ENCODE measurements around the gene ANKRD35.
A peak's percentile ranks its signal among the peaks of the same experiment; 100 is the strongest.

ANKRD35 gene

DNA sequence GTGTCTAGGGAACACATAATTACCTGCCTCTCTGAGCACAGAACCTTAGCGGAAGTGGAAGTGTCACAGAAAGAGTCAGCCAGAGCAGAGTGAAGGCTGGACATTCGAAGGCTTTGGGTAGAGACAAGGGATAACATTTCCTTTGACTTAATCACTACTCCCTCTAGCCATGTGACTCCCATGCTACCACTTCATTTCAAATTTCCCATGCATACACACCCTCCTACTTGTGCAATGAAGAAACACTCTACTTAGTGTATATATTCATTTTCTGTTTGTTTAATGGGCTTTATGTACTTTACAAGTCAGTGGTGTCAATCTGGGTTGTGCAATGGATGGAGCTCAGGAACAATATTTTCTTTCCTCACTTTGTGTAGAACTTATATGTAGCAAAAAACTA lies 6.9 kb downstream of the ANKRD35 start:
- no peak overlapping the region for H3K27ac ChIP-seq (ENCODE audit: low read length)
- no peak overlapping the region for H3K9ac ChIP-seq (ENCODE audit: low read length in 2 of 2)
- no peak overlapping the region for H3K4me3 ChIP-seq (ENCODE audit: low read length in 2 of 2)
- no peaks in the 10 kb centered on the region for H3K4me1 ChIP-seq (ENCODE audit: control insufficient read depth, insufficient read depth, low read length)
- H3K9me3 ChIP-seq (ENCODE audit: control insufficient read depth in 2 of 2, low read length in 2 of 2) = no peaks in the 10 kb centered on the region
- no peaks in the 10 kb centered on the region for H3K36me3 ChIP-seq (ENCODE audit: control insufficient read depth in 2 of 2, insufficient read depth in 2 of 2, low read length in 2 of 2)
- H3K27me3 ChIP-seq (ENCODE audit: control insufficient read depth in 1 of 2, insufficient read depth in 2 of 2, low read length in 2 of 2) = peaks cover 0 to 6% of the 10 kb centered on the region in 2 donors

DNA sequence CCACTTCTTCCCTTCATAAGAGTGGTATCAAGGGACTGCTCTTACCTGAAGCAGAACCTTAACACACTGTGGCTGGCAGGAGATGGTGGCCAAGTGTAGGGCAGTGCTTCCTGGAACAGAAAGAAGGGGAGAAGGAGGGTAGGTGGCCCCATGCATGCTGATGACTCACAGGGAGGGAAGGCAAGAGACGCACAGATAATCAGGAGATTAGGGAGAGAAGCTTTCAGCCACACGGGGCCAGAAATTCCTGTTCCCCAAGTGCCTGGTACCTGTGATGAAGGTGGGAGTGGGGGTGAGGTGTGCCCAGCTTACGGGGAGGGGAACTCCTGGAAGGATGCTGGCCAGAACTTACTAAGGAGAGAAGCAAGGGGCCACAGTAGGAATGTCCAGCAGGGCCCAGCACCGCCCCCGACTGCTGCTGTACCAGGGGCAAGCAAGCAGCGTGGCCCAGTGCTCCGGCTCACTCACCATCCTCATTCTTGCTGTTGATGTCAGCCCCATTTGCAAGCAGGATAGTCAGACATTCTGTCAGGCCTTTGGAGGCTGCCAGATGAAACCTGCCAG lies 7.7 kb downstream of the ANKRD35 start:
- peaks cover 0 to 5% of the 10 kb centered on the region in 2 donors for H3K27me3 ChIP-seq (ENCODE audit: control insufficient read depth in 1 of 2, insufficient read depth in 2 of 2, low read length in 2 of 2)
- no peak overlapping the region for H3K27ac ChIP-seq (ENCODE audit: low read length)
- no peaks in the 10 kb centered on the region for H3K36me3 ChIP-seq (ENCODE audit: control insufficient read depth in 2 of 2, insufficient read depth in 2 of 2, low read length in 2 of 2)
- H3K4me1 ChIP-seq (ENCODE audit: control insufficient read depth, insufficient read depth, low read length) = peaks cover 3% of the 10 kb centered on the region
- no peaks in the 10 kb centered on the region for H3K9me3 ChIP-seq (ENCODE audit: control insufficient read depth in 2 of 2, low read length in 2 of 2)
- no peak overlapping the region for H3K9ac ChIP-seq (ENCODE audit: low read length in 2 of 2)
- no peak overlapping the region for H3K4me3 ChIP-seq (ENCODE audit: low read length in 2 of 2)

- Histone ChIP-seq H3K27ac (ENCODE audit: low read length) (no peak overlapping the region), H3K4me1 (ENCODE audit: control insufficient read depth, insufficient read depth, low read length) (peaks cover 19% of the 10 kb centered on the region), H3K27me3 (ENCODE audit: control insufficient read depth in 1 of 2, insufficient read depth in 2 of 2, low read length in 2 of 2) (peaks cover 0 to 2% of the 10 kb centered on the region in 2 donors), H3K4me3 (ENCODE audit: low read length in 2 of 2) (no peak overlapping the region), H3K36me3 (ENCODE audit: control insufficient read depth in 2 of 2, insufficient read depth in 2 of 2, low read length in 2 of 2) (no peaks in the 10 kb centered on the region), H3K9ac (ENCODE audit: low read length in 2 of 2) (no peak overlapping the region), H3K9me3 (ENCODE audit: control insufficient read depth in 2 of 2, low read length in 2 of 2) (no peaks in the 10 kb centered on the region)
Measured at GRCh38 chr1:145874646-145875045, 11.0 kb downstream of the ANKRD35 start.

DNA sequence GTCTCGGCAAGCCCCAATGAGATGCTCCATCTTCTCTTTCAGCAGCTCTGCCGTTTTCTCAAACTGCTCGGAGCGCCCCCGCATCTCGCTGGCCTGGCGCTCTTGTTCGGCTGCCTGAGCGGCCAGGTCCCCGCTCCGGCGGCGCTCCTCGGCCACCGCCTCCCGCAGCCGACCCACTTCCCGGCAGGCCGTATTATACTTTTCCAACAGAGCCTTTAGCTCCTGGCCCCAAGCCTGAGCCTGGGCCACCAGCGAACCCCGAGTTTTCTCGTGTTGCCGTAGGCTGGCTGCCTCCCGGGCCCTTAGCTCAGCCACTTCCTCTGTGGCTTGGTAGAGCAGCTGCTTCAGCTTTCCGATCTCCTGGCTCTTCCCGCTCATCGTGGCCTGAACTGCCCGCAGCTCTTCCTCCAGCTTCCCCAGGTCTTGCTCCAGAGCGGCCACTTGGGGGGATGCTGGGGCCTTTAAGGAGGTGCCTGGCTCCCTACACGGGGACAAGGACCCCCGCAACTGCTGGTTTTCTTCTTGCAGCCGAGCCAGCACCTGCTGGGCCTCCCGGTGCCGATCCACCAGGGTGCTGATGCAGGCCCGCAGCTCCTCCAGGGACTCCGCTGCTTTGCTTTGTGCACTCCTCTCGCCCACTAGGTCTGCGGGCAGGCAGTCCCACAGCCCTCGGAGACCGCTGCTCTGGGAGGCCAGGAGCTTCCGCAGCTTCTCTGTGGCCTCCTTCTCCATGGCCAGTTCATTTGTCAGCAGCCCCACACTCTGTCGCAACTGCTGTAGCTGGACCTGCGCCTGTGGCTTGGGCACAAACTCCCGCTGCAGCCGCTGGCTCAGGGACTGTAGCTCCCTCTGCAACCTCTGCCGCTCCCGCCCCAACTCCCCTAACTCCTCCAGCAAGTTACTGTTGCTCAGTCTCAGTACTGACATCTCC lies 13.4 kb downstream of the ANKRD35 start:
- H3K4me3 ChIP-seq (ENCODE audit: low read length in 2 of 2) = peak overlapping the region; percentile 83 to 92
- H3K36me3 ChIP-seq (ENCODE audit: control insufficient read depth in 2 of 2, insufficient read depth in 2 of 2, low read length in 2 of 2) = peaks cover 3 to 8% of the 10 kb centered on the region in 2 donors
- no peaks in the 10 kb centered on the region for H3K9me3 ChIP-seq (ENCODE audit: control insufficient read depth in 2 of 2, low read length in 2 of 2)
- H3K27ac ChIP-seq (ENCODE audit: low read length) = peak overlapping the region; percentile 87
- peaks cover 22% of the 10 kb centered on the region for H3K4me1 ChIP-seq (ENCODE audit: control insufficient read depth, insufficient read depth, low read length)
- H3K9ac ChIP-seq (ENCODE audit: low read length in 2 of 2) = peak overlapping the region; percentile 86 to 87
- H3K27me3 ChIP-seq (ENCODE audit: control insufficient read depth in 1 of 2, insufficient read depth in 2 of 2, low read length in 2 of 2) = no peaks in the 10 kb centered on the region

- peaks cover 9 to 17% of the 10 kb centered on the region in 2 donors for H3K36me3 ChIP-seq (ENCODE audit: control insufficient read depth in 2 of 2, insufficient read depth in 2 of 2, low read length in 2 of 2)
- H3K9me3 ChIP-seq (ENCODE audit: control insufficient read depth in 2 of 2, low read length in 2 of 2) = no peaks in the 10 kb centered on the region
- no peak overlapping the region for H3K4me3 ChIP-seq (ENCODE audit: low read length in 2 of 2)
- H3K27me3 ChIP-seq (ENCODE audit: control insufficient read depth in 1 of 2, insufficient read depth in 2 of 2, low read length in 2 of 2) = no peaks in the 10 kb centered on the region
- H3K9ac ChIP-seq (ENCODE audit: low read length in 2 of 2) = no peak overlapping the region
- peaks cover 22% of the 10 kb centered on the region for H3K4me1 ChIP-seq (ENCODE audit: control insufficient read depth, insufficient read depth, low read length)
- H3K27ac ChIP-seq (ENCODE audit: low read length) = no peak overlapping the region
Measured at GRCh38 chr1:145868232-145868631, 17.4 kb downstream of the ANKRD35 start.

GRCh38 chr1:145863282-145864018 lies 22.2 kb downstream of the ANKRD35 start:
- no peak overlapping the region for H3K27ac ChIP-seq (ENCODE audit: low read length)
- no peaks in the 10 kb centered on the region for H3K27me3 ChIP-seq (ENCODE audit: control insufficient read depth in 1 of 2, insufficient read depth in 2 of 2, low read length in 2 of 2)
- H3K9ac ChIP-seq (ENCODE audit: low read length in 2 of 2) = no peak overlapping the region
- no peaks in the 10 kb centered on the region for H3K9me3 ChIP-seq (ENCODE audit: control insufficient read depth in 2 of 2, low read length in 2 of 2)
- H3K36me3 ChIP-seq (ENCODE audit: control insufficient read depth in 2 of 2, insufficient read depth in 2 of 2, low read length in 2 of 2) = peaks cover 9 to 17% of the 10 kb centered on the region in 2 donors
- H3K4me1 ChIP-seq (ENCODE audit: control insufficient read depth, insufficient read depth, low read length) = peaks cover 7% of the 10 kb centered on the region
- H3K4me3 ChIP-seq (ENCODE audit: low read length in 2 of 2) = no peak overlapping the region

DNA sequence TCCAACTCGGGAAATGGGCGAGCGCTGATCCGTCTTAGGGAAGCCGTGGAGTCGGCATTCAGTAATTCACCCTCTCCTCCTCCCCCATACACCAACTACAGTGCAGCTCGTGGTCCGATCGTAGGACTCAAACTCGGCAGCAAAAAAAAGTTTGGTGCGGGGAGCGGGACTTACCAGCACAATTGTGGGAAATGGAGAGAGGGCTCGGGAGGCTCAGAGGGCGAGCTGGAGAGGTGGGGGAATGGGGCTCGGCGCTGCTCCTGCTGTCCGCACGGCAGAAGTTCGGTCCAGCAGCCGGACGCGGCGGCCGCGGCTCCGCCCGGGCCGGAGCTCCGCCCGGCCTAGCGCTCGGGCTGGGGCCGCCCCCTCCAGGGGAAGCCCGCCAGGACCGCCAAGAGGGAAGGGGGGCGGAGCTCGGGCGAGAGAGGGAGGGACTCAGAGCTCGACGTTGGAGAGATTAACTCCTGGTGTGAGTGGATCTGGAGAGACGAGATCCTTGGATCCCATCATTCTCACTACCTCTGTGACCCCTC lies 26.1 kb downstream of the ANKRD35 start:
- Histone ChIP-seq H3K4me1 (ENCODE audit: control insufficient read depth, insufficient read depth, low read length) (peaks cover 20% of the 10 kb centered on the region), H3K27me3 (ENCODE audit: control insufficient read depth in 1 of 2, insufficient read depth in 2 of 2, low read length in 2 of 2) (no peaks in the 10 kb centered on the region), H3K27ac (ENCODE audit: low read length) (peak overlapping the region; percentile 82), H3K36me3 (ENCODE audit: control insufficient read depth in 2 of 2, insufficient read depth in 2 of 2, low read length in 2 of 2) (peaks cover 18 to 20% of the 10 kb centered on the region in 2 donors), H3K9ac (ENCODE audit: low read length in 2 of 2) (peak overlapping the region; percentile 74 to 87), H3K4me3 (ENCODE audit: low read length in 2 of 2) (peak overlapping the region; percentile 89 to 95), H3K9me3 (ENCODE audit: control insufficient read depth in 2 of 2, low read length in 2 of 2) (no peaks in the 10 kb centered on the region)

DNA sequence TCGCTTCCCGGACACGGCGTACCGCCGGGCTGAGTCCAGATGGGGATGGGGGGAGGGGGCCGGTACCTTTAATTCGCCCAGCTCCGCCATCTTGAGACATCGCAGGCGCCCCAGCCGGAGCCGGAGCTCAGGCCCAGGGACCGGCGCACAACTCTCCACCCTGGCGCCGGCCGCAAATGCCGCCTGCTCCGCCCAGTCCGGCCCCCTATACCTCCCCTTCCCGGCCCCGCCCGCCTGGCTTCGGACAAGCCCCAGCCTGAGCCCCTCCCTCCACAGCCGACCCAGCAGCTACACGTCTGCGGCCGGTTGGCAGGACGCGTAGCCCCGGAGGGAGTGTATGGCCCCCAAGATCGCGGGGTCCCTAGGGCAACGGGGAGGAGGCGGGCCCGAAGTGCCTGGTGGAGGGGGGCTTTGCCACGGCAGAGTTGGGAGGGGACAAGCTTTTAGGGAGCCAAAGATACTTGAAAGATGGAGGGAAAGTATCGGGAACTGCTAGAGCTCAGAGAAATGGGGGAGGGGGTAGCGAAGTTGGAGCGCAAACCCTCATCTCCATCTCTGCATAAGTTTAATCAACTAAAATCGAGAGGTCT lies 26.7 kb downstream of the ANKRD35 start, which contains the start of gene PIAS3:
PIAS3 (minus strand) TSS at position 181 of the 590 bp plus-strand sequence; CDS start at position 90, 91 bp downstream.
- peak within 1 kb of the TSS; percentile 74 to 87 for H3K9ac ChIP-seq (ENCODE audit: low read length in 2 of 2)
- peaks cover 20% of the 10 kb centered on the region for H3K4me1 ChIP-seq (ENCODE audit: control insufficient read depth, insufficient read depth, low read length)
- no peaks in the 10 kb centered on the region for H3K9me3 ChIP-seq (ENCODE audit: control insufficient read depth in 2 of 2, low read length in 2 of 2)
- peak within 1 kb of the TSS; percentile 82 for H3K27ac ChIP-seq (ENCODE audit: low read length)
- no peaks in the 10 kb centered on the region for H3K27me3 ChIP-seq (ENCODE audit: control insufficient read depth in 1 of 2, insufficient read depth in 2 of 2, low read length in 2 of 2)
- H3K36me3 ChIP-seq (ENCODE audit: control insufficient read depth in 2 of 2, insufficient read depth in 2 of 2, low read length in 2 of 2) = peaks cover 24 to 26% of the 10 kb centered on the region in 2 donors
- H3K4me3 ChIP-seq (ENCODE audit: low read length in 2 of 2) = peak within 1 kb of the TSS; percentile 89 to 95

DNA sequence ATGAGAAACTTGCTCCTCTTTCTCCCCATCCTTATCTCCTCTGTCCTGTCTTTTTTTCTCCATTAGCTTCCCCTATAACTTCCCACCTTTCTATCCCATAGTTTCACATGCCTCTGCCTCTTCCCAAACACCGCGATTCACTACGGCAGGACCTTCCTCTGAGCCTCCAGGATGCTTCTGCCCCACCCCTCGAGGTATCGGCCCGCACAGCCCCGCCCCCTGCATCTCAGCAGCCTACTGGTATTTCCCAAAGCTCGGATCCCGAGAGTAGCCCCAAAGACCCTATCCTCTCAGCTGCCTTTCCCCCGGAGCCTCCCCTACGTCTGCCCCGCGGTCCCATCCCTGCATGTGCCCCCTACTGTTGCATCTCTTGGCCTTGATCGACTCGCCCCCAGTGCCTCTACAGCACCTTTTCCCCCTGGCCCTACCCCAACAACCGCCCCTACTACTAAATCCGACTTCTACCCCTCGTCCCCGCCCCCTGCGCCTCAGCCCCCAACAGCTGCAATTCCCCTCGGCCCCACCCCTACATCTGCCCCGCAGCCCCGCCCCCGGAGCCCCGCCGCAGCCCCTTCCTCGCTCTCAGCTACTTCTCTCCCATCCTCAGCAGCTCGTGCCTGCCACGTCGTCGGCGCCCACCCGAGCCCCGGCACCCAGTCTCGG lies 27.3 kb downstream of the ANKRD35 start:
- Histone ChIP-seq H3K36me3 (ENCODE audit: control insufficient read depth in 2 of 2, insufficient read depth in 2 of 2, low read length in 2 of 2) (peaks cover 30 to 32% of the 10 kb centered on the region in 2 donors), H3K4me1 (ENCODE audit: control insufficient read depth, insufficient read depth, low read length) (peaks cover 20% of the 10 kb centered on the region), H3K9ac (ENCODE audit: low read length in 2 of 2) (peak overlapping the region; percentile 64 to 74), H3K4me3 (ENCODE audit: low read length in 2 of 2) (peak overlapping the region; percentile 89 to 95), H3K27me3 (ENCODE audit: control insufficient read depth in 1 of 2, insufficient read depth in 2 of 2, low read length in 2 of 2) (no peaks in the 10 kb centered on the region), H3K9me3 (ENCODE audit: control insufficient read depth in 2 of 2, low read length in 2 of 2) (no peaks in the 10 kb centered on the region), H3K27ac (ENCODE audit: low read length) (peak overlapping the region; percentile 82)
